ENCODE measurements around the gene SNX30. TPM values are rescaled to one million over a fixed set of nuclear protein-coding genes. Genes with fewer than 3 reads are reported as not detected.

Gene SNX30
- polyA plus RNA-seq, 1 of the 3 experiments (the other 2 are of a cell fraction) = 2.7 TPM

DNA sequence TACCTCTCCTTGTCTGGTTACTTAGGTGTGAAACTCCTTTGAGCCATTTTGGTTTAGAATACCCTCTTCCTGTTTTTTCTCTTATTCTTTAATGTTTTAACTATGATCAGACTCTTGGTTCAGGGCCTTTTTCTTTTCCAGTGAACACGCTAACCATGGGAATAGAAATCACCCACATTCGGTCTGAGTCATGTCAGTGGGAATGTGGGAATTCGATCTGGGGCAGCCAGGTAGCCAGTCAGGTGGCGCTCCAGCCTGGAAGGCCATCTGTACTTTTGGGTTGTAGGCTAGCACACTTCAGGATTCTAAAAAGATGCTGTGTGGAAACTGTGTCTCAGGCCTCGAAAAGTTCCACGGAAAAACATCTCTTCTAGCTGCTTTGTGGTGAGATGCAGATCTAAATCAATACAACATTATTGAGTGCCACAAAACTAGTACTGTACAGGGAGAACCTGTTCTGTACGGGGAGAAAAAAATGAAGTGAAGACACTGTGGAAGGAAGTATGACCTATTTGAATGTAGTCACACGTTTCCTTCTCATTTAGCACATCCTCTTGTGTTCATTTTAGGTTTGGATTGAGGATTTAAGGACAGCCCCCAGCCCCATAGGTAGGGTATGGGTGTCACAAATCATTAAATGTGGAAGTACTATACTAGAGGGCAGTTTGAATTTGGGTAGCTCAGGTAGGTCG is 36.4 kb downstream of the SNX30 start:
- no peak overlapping the region for H3K27ac ChIP-seq (ENCODE audit: low read depth in 2 of 2, low read length in 1 of 2)
- no peak overlapping the region for H3K9ac ChIP-seq
- no peaks in the 10 kb centered on the region for H3K36me3 ChIP-seq (replicated peaks in 1 of 2; ENCODE audit: control insufficient read depth in 1 of 2, insufficient read depth in 2 of 2, low read length in 1 of 2)
- DNase-seq = no peak
- H3K4me3 ChIP-seq (ENCODE audit: low read depth in 2 of 2, low read length in 1 of 2) = no peak overlapping the region
- no peaks in the 10 kb centered on the region for H3K9me2 ChIP-seq
- POLR2A ChIA-PET = no interaction called here
- no peak overlapping the region for H2AFZ ChIP-seq (ENCODE audit: low read depth)
- no peaks in the 10 kb centered on the region for H4K20me1 ChIP-seq (ENCODE audit: insufficient read depth)
- peaks cover 0 to 3% of the 10 kb centered on the region in 2 experiments; a peak in 2 of 4 replicates for H3K4me1 ChIP-seq (ENCODE audit: control insufficient read depth in 1 of 2, insufficient read depth in 2 of 2, low read depth in 1 of 2, low read length in 1 of 2)
- CTCF ChIA-PET = interaction anchor here (0.7 kb wide), 1 partner anchor 116 kb away, joined by 3 read pairs; no protein-coding TSS in a partner anchor
- WGBS (ENCODE audit: low lambda C conversion rate) = 78% methylated on average over 9 of the region's 9 CpGs
- peaks cover 10% of the 10 kb centered on the region; the same call in 1 of the 2 replicates for H3K79me2 ChIP-seq (ENCODE audit: insufficient read depth)
- no peaks in the 10 kb centered on the region for H3K27me3 ChIP-seq (ENCODE audit: insufficient read depth)
- TF ChIP-seq TEAD4 (IDR thresholded peaks at IDR 0.05; ENCODE audit: borderline replicate concordance, insufficient read depth) (no peak), JUND (IDR thresholded peaks at IDR 0.05) (no peak), SMC3 (IDR thresholded peaks at IDR 0.05; ENCODE audit: low read depth, low read length) (no peak), EZH2phosphoT487 (IDR thresholded peaks at IDR 0.05; ENCODE audit: borderline replicate concordance, low read depth) (no peak), GATA2 (CRISPR knock-in tag; IDR thresholded peaks at IDR 0.05) (no peak)
- TF ChIP-seq, protein P1, sequence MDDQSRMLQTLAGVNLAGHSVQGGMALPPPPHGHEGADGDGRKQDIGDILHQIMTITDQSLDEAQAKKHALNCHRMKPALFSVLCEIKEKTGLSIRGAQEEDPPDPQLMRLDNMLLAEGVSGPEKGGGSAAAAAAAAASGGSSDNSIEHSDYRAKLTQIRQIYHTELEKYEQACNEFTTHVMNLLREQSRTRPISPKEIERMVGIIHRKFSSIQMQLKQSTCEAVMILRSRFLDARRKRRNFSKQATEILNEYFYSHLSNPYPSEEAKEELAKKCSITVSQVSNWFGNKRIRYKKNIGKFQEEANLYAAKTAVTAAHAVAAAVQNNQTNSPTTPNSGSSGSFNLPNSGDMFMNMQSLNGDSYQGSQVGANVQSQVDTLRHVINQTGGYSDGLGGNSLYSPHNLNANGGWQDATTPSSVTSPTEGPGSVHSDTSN (IDR thresholded peaks at IDR 0.05) = no peak
- TF ChIP-seq, protein P2, sequence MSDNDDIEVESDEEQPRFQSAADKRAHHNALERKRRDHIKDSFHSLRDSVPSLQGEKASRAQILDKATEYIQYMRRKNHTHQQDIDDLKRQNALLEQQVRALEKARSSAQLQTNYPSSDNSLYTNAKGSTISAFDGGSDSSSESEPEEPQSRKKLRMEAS (IDR thresholded peaks at IDR 0.05; ENCODE audit: low read depth) = no peak
- H3F3A ChIP-seq (replicated peaks; ENCODE audit: insufficient read depth) = no peaks in the 10 kb centered on the region
- no peak overlapping the region for H3K4me2 ChIP-seq
- H3K9me3 ChIP-seq = no peaks in the 10 kb centered on the region

DNA sequence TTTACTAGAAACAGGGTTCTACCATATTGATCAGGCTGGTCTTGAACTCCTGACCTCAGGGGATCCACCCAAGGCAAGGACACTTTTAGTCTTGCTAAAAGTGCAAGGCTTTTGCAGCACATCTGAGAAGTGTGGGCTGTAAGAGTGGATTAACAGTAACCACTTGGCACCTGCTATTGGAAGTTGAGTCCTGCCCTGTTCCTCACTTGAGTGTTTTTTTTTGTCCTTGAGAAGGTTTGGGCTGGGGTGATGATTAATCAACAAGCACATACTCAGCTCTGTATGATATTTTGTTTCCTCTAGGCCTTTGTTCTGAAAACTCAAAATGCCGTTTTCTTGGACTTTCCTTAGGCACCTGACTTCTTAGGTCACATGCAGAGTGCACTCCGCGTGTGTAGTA is 37.4 kb downstream of the SNX30 start:
- peaks cover 11% of the 10 kb centered on the region; the same call in 1 of the 2 replicates for H3K79me2 ChIP-seq (ENCODE audit: insufficient read depth)
- POLR2A ChIA-PET = no interaction called here
- H3K4me1 ChIP-seq (ENCODE audit: control insufficient read depth in 1 of 2, insufficient read depth in 2 of 2, low read depth in 1 of 2, low read length in 1 of 2) = peaks cover 0 to 3% of the 10 kb centered on the region in 2 experiments; a peak in 2 of 4 replicates
- no peak overlapping the region for H3K4me3 ChIP-seq (ENCODE audit: low read depth in 2 of 2, low read length in 1 of 2)
- no peaks in the 10 kb centered on the region for H3K27me3 ChIP-seq (ENCODE audit: insufficient read depth)
- 99% methylated on average over 3 of the region's 3 CpGs for WGBS (ENCODE audit: low lambda C conversion rate)
- H4K20me1 ChIP-seq (ENCODE audit: insufficient read depth) = no peaks in the 10 kb centered on the region
- TF ChIP-seq JUND (IDR thresholded peaks at IDR 0.05) (no peak), YY1 (IDR thresholded peaks at IDR 0.05; ENCODE audit: low read depth) (no peak), FOSL2 (IDR thresholded peaks at IDR 0.05; ENCODE audit: borderline replicate concordance, low read depth) (no peak), EP300 (IDR thresholded peaks at IDR 0.05; ENCODE audit: borderline replicate concordance in 1 of 2, low read depth in 1 of 2, low read length in 1 of 2) (no peak), NFIC (IDR thresholded peaks at IDR 0.05; ENCODE audit: borderline replicate concordance) (no peak), CHD2 (IDR thresholded peaks at IDR 0.05; ENCODE audit: low read length, partially characterized antibody) (no peak), FOXJ3 (CRISPR knock-in tag; IDR thresholded peaks at IDR 0.05) (no peak), GATA2 (CRISPR knock-in tag; IDR thresholded peaks at IDR 0.05) (no peak), SIN3A (IDR thresholded peaks at IDR 0.05; ENCODE audit: borderline replicate concordance, low read depth, low read length) (no peak), EZH2phosphoT487 (IDR thresholded peaks at IDR 0.05; ENCODE audit: borderline replicate concordance, low read depth) (no peak), RFX5 (IDR thresholded peaks at IDR 0.05; ENCODE audit: low read length) (no peak)
- TF ChIP-seq, protein P1 (IDR thresholded peaks at IDR 0.05) = no peak
- TF ChIP-seq, protein P3, sequence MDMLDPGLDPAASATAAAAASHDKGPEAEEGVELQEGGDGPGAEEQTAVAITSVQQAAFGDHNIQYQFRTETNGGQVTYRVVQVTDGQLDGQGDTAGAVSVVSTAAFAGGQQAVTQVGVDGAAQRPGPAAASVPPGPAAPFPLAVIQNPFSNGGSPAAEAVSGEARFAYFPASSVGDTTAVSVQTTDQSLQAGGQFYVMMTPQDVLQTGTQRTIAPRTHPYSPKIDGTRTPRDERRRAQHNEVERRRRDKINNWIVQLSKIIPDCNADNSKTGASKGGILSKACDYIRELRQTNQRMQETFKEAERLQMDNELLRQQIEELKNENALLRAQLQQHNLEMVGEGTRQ (IDR thresholded peaks at IDR 0.05; ENCODE audit: borderline replicate concordance, low read depth, low read length) = no peak
- no peak overlapping the region for H3K9ac ChIP-seq
- H2AFZ ChIP-seq (ENCODE audit: low read depth) = no peak overlapping the region
- CTCF ChIA-PET = no interaction called here
- H3K36me3 ChIP-seq (replicated peaks in 1 of 2; ENCODE audit: control insufficient read depth in 1 of 2, insufficient read depth in 2 of 2, low read length in 1 of 2) = no peaks in the 10 kb centered on the region
- no peak for DNase-seq
- no peaks in the 10 kb centered on the region for H3F3A ChIP-seq (replicated peaks; ENCODE audit: insufficient read depth)
- peak overlapping the region in 1 of 2 experiments; percentile 74; a peak in 1 of 4 replicates for H3K27ac ChIP-seq (ENCODE audit: low read depth in 2 of 2, low read length in 1 of 2)
- H3K9me3 ChIP-seq = no peaks in the 10 kb centered on the region
- no peak overlapping the region for H3K4me2 ChIP-seq
- no peaks in the 10 kb centered on the region for H3K9me2 ChIP-seq

Measured in SK-N-SH (cell line).